ENCODE data around the gene BEND3. TPM values are rescaled to one million over a fixed set of nuclear protein-coding genes. Genes with fewer than 3 reads are reported as not detected.
"Not testable (repeated sequence)": the region's sequence is repeated elsewhere in the genome, so short reads cannot be mapped to it uniquely, and the experiment has no call there.

The BEND3 gene
- polyA plus RNA-seq (2012; ENCODE audit: insufficient read depth, insufficient read length, low read depth), result 3.6 TPM

DNA sequence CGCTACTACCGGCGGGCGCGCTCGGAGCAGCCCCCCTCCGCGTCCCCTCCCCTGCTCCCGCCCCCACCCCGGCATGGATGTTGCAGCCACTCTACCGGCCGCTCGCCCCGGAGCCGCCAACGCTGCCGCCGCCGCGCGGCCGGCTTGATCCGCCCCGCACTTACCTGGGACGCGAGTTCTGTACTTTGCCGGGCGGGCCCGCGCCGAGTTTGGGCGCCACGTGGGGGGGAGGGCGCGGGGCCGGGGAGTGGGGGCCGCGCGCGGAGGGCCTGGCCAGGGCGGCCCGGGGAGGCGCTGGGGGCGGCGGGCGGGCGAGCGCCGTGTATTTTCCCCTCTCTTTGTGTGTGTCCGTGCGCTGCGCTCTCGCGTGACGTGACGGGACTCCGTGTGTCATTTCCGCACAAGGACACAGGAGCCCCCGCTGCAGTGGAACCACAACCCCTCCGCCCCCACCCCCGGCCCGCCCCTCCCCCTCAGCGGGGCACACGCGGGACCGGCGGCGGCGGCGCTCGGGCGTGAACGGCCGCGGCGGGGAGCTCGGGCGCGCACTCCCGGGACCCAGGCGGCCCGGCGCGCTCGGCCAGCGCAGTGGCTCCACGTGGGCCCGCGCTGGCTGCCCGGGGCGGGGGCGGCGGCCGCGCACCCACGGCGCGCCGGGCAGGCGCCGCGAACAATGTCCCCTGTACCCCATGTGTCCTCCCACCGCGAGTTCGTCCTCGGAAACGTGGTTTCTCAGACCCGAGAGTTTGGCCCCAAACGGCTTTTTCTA, at the start of gene BEND3:
Gene BEND3, minus strand, starts transcription at position 590 of the 769 bp plus-strand sequence. CDS start 16,230 bp downstream, outside the sequence.
- no peaks in the 10 kb centered on the region for H3K27me3 ChIP-seq
- DNase-seq, result peak; percentile 61
- H3K9me3 ChIP-seq, result no peaks in the 10 kb centered on the region
- peak within 1 kb of the TSS; percentile 82 for H3K4me3 ChIP-seq (ENCODE audit: low read depth, low read length)
- no peaks in the 10 kb centered on the region for H3K36me3 ChIP-seq
- TF ChIP-seq, protein P1, sequence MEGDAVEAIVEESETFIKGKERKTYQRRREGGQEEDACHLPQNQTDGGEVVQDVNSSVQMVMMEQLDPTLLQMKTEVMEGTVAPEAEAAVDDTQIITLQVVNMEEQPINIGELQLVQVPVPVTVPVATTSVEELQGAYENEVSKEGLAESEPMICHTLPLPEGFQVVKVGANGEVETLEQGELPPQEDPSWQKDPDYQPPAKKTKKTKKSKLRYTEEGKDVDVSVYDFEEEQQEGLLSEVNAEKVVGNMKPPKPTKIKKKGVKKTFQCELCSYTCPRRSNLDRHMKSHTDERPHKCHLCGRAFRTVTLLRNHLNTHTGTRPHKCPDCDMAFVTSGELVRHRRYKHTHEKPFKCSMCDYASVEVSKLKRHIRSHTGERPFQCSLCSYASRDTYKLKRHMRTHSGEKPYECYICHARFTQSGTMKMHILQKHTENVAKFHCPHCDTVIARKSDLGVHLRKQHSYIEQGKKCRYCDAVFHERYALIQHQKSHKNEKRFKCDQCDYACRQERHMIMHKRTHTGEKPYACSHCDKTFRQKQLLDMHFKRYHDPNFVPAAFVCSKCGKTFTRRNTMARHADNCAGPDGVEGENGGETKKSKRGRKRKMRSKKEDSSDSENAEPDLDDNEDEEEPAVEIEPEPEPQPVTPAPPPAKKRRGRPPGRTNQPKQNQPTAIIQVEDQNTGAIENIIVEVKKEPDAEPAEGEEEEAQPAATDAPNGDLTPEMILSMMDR (IDR thresholded peaks at IDR 0.05; ENCODE audit: low read depth, low read length), result no peak
- no peaks in the 10 kb centered on the region for H3K4me1 ChIP-seq

DNA sequence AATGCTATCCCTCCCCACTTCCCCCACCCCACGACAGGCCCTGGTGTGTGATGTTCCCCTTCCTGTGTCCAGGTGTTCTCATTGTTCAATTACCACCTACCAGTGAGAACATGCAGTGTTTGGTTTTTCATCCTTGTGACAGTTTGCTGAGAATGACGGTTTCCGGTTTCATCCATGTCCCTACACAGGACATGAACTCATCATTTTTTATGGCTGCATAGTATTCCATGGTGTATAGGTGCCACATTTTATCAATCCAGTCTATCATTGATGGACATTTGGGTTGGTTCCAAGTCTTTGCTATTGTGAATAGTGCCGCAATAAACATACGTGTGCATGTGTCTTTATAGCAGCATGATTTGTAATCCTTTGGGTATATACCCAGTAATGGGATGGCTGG, 49.0 kb upstream of the BEND3 start:
- H3K27me3 ChIP-seq, DNase-seq: not testable (repeated sequence)

DNA sequence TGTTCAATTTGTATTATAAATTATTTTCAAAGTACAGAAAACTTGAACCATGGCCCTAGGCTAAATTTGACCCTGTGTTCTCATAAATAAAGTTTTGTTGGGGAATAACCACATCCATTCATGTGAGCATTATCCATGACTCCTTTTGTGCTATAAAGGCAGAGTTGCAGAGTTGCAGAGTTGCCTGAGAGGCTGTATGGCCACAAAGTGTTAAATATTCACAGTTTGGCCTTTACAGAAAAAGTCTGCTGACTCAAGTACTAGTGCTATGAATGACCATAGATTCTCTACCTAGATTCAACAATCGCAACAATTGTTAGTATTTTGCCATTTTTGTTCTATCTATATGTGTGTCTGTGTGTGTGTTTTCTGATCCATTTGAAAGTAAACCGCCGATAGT, 46.2 kb upstream of the BEND3 start:
- TF ChIP-seq, protein P1 (IDR thresholded peaks at IDR 0.05; ENCODE audit: low read depth, low read length), result no peak
- Histone ChIP-seq H3K4me1 (no peaks in the 10 kb centered on the region), H3K9me3 (no peaks in the 10 kb centered on the region), H3K36me3 (no peaks in the 10 kb centered on the region), H3K4me3 (ENCODE audit: low read depth, low read length) (no peak overlapping the region), H3K27me3 (no peaks in the 10 kb centered on the region)
- DNase-seq, result no peak

More for the DNA sequence above, 49.0 kb upstream of the BEND3 start:
- not testable (repeated sequence) for H3K36me3 ChIP-seq; H3K9me3 ChIP-seq; H3K4me1 ChIP-seq; H3K4me3 ChIP-seq (ENCODE audit: low read depth, low read length)

DNA sequence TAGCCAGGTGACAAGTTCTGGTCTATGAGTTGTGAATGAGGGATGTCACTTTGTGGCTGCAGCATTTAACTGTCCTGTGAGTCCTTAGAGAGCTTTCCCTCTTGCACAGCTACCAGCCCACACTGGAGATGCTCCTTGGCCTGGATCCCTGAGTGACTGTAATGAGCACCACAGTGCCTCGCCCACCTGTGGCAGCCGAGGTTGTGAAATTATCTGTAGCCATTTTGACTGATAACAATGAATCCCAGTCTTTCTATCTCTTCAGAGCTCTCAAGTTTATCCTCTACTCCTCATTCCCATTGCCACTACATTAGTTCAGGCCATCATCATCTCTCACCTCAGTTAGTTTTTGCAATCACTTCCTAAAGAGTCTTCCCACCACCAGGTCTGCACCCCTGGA, 41.3 kb upstream of the BEND3 start:
- DNase-seq, result no peak
- Histone ChIP-seq H3K27me3 (no peaks in the 10 kb centered on the region), H3K4me3 (ENCODE audit: low read depth, low read length) (no peak overlapping the region), H3K36me3 (no peaks in the 10 kb centered on the region), H3K4me1 (peaks cover 6% of the 10 kb centered on the region; the same call in 1 of the 2 replicates), H3K9me3 (no peaks in the 10 kb centered on the region; the same call in 1 of the 2 replicates)
- TF ChIP-seq, protein P1 (IDR thresholded peaks at IDR 0.05; ENCODE audit: low read depth, low read length), result no peak

DNA sequence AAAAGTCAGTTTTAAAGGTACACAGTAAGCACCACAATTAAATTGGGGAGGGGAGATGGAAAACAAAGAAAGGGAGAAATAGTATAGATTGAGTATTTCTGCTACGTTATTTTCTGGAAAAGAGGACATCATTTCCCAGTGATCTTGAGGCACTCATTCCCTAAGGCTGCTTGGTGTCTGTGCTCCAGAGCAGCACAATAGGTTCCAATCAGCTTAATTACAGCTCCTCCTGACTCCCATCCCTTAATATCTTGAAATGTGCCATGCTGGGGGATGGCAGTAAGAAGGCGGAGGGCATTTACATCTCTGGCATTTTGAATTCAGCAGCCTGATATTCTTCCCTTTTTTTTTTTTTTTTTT, 39.5 kb upstream of the BEND3 start:
- peaks cover 6% of the 10 kb centered on the region; the same call in 1 of the 2 replicates for H3K4me1 ChIP-seq
- H3K27me3 ChIP-seq, result no peaks in the 10 kb centered on the region
- H3K36me3 ChIP-seq, result no peaks in the 10 kb centered on the region
- no peaks in the 10 kb centered on the region; the same call in 1 of the 2 replicates for H3K9me3 ChIP-seq
- no peak for DNase-seq
- no peak overlapping the region for H3K4me3 ChIP-seq (ENCODE audit: low read depth, low read length)
- TF ChIP-seq, protein P1 (IDR thresholded peaks at IDR 0.05; ENCODE audit: low read depth, low read length), result no peak

DNA sequence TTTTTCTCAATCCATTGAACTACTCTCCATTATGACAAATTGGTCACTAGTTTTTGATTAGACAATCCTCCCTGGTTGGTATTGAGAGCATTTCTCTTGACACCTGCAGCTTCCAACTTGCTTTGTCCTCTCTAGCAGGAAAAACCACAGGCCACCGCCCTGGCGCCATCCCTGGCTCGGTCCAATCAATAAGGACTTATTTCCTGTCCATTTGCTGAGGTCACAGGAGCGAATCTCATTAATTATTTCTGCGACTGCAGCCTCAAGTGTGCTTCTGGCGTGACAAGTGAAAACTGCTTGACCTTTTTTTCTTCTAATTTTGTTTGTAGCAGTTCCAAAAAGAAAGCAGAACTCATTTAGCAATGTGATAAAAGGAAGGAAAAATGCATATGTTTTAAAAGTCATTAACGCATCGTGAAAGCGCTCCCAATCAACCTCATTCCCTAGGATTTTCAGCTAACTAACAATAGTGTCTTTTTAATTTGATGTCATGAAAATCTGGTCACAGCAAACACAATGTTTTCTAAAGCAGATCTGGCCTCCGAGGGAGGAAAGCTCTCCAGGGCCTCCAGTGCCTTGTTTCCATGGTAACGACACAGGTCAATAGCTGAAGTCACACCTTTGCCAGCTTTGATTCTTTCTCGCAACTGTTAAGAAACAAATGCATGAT, 39.0 kb upstream of the BEND3 start:
- DNase-seq, result no peak
- TF ChIP-seq, protein P1 (IDR thresholded peaks at IDR 0.05; ENCODE audit: low read depth, low read length), result no peak
- Histone ChIP-seq H3K9me3 (no peaks in the 10 kb centered on the region; the same call in 1 of the 2 replicates), H3K27me3 (no peaks in the 10 kb centered on the region), H3K4me3 (ENCODE audit: low read depth, low read length) (no peak overlapping the region), H3K4me1 (peaks cover 6% of the 10 kb centered on the region; the same call in 1 of the 2 replicates), H3K36me3 (no peaks in the 10 kb centered on the region)
